ENCODE results near the gene GYPC. TPM values are rescaled to one million over a fixed set of nuclear protein-coding genes. Genes with fewer than 3 reads are reported as not detected.

The GYPC gene
- total RNA-seq, 4 donors from 2014 or later: 91.5 to 146 (median 126) TPM

DNA sequence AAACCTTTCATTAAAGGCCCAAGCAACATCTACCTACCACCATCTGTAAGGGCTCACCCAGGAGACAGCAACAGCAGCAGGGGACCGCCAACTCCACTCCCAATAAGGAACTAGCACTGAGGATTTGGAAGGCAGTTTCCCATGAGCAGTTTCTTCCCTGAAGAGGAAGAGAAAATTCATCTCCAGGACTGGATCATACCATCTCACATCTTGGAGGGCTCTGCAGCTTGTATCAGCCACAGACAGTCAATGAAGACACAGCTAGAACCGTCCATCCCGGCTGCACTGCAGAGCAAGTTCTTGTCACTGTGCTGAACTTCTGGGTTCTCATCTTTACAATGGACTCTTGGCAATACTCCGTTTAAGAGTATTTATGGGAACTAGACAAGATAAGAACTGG, 2.8 kb upstream of the GYPC start:
- TF ChIP-seq, protein P1, sequence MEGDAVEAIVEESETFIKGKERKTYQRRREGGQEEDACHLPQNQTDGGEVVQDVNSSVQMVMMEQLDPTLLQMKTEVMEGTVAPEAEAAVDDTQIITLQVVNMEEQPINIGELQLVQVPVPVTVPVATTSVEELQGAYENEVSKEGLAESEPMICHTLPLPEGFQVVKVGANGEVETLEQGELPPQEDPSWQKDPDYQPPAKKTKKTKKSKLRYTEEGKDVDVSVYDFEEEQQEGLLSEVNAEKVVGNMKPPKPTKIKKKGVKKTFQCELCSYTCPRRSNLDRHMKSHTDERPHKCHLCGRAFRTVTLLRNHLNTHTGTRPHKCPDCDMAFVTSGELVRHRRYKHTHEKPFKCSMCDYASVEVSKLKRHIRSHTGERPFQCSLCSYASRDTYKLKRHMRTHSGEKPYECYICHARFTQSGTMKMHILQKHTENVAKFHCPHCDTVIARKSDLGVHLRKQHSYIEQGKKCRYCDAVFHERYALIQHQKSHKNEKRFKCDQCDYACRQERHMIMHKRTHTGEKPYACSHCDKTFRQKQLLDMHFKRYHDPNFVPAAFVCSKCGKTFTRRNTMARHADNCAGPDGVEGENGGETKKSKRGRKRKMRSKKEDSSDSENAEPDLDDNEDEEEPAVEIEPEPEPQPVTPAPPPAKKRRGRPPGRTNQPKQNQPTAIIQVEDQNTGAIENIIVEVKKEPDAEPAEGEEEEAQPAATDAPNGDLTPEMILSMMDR (IDR thresholded peaks at IDR 0.05; ENCODE audit: low read depth): no peak

GRCh38 chr2:126653761-126654160, 2.2 kb upstream of the GYPC start:
- TF ChIP-seq, protein P1 (IDR thresholded peaks at IDR 0.05; ENCODE audit: low read depth): no peak

DNA sequence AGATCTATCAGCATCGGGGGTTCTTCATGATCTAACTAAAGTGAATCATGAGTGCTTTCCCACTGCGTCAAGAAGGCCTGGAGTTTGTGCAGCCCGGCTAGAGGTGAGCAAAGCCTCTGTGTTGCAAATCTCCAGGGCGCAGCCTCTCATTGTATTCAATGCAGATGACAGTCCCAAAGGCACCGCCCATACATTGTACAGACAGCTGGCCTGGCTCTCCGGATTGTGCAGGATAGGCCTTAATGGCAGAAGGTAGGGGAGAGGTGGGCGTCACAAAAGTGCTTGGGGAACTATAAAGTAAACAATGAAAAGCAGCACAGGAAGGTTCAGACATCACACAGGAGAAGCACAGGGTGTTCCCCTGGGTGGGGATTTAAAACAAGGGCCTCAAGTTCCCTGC, 907 bp upstream of the GYPC start:
- TF ChIP-seq, protein P1 (IDR thresholded peaks at IDR 0.05; ENCODE audit: low read depth): no peak

- TF ChIP-seq, protein P1 (IDR thresholded peaks at IDR 0.05; ENCODE audit: low read depth): no peak
Observed at GRCh38 chr2:126656431-126657147, 631 bp downstream of the GYPC start.

DNA sequence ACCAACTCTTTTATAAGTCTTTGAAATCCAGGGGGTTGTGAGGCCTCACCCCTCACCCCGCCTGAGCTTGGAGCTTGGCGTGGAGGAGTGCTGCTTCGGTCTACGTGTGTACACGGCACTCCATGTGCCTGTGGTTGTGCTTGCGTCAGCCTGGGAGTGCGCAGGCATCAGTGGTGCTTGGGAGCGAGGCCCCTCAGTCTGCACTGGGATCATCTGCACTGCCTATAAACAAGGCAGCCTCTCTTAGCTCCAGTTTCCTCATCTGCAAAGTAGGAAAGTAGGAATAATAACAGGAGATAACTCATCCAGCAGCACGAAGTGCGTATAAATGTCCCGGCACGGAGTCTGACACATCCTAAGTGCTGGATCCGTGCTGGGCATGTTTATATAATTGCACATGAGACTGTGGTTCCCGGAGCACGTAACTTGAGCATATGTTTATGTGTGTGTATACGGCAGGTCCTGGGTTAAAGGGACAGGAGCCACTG, 1.2 kb downstream of the GYPC start:
- TF ChIP-seq, protein P1 (IDR thresholded peaks at IDR 0.05; ENCODE audit: low read depth): no peak

DNA sequence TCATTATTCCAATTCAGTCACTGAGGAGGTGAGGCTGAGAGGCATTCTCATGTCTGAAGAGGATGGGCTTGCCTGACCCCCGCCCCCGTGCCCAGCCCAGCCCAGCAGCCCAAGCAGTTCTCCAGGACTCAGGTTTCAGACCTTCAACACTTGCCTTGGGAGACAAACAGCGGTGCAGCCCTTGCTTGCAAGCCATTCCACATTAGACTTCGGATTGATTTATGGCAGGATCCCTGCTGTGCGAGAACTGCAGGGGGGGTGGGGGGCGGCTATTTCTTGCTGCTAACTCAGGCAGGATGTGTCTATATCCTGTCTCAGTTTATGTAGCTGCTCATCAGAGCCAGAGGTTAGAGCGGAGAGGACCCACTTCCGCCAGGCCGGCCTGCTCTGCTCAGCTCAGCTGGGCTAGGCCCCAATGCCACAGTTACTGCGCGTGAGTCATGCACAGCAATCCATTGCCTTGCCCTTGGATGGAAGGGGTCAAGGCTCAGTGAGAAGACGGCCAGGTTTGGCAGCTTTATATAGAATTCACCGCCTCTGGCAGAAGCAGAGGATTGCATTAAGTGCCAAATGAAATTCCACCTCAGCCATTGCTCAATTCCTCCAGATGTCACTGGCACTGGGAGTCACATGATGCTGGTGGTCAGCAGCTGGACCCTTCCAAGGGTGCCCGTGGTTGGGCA, 1.8 kb downstream of the GYPC start:
- TF ChIP-seq, protein P1 (IDR thresholded peaks at IDR 0.05; ENCODE audit: low read depth): no peak

GRCh38 chr2:126658319-126658904, 2.5 kb downstream of the GYPC start:
- TF ChIP-seq, protein P1 (IDR thresholded peaks at IDR 0.05; ENCODE audit: low read depth): no peak
